ENCODE results near the gene AIFM2.
A peak's percentile ranks its signal among the peaks of the same experiment; 100 is the strongest.
"Not testable (repeated sequence)": the region's sequence is repeated elsewhere in the genome, so short reads cannot be mapped to it uniquely, and the experiment has no call there.

AIFM2 gene

GRCh38 chr10:70132098-70133029 lies at the start of gene AIFM2 (continued):
- TF ChIP-seq SP2 (tag by site-specific recombination; IDR thresholded peaks at IDR 0.05) (peak; percentile 73), ZBTB10 (tag by site-specific recombination; IDR thresholded peaks at IDR 0.05) (peak; percentile 37; the same call in 1 of the 2 replicates), ZXDB (tag by site-specific recombination; IDR thresholded peaks at IDR 0.05) (peak; percentile 57), INSM2 (tag by site-specific recombination; IDR thresholded peaks at IDR 0.05) (no peak), WT1 (tag by site-specific recombination; IDR thresholded peaks at IDR 0.05) (peak; percentile 11; the same call in 1 of the 2 replicates), ZNF335 (tag by site-specific recombination; conservative IDR thresholded peaks at IDR 0.05) (peak; percentile 93), ZBTB20 (tag by site-specific recombination; IDR thresholded peaks at IDR 0.05) (peak; percentile 95)

- H3K36me3 ChIP-seq (ENCODE audit: control insufficient read depth in 2 of 2, insufficient read depth in 1 of 2, low read length in 2 of 2); POLR2A ChIA-PET; H3K9me3 ChIP-seq (ENCODE audit: control insufficient read depth, insufficient read depth, low read depth, low read length); CTCF ChIA-PET; H3K4me3 ChIP-seq (ENCODE audit: low read depth, low read length); H3K27ac ChIP-seq (ENCODE audit: extremely low read depth, low read depth, low read length); H3K4me1 ChIP-seq (ENCODE audit: control insufficient read depth, insufficient read depth, low read length): not testable (repeated sequence)
These were observed 46.6 kb upstream of the AIFM2 start for GRCh38 chr10:70179209-70179608.

DNA sequence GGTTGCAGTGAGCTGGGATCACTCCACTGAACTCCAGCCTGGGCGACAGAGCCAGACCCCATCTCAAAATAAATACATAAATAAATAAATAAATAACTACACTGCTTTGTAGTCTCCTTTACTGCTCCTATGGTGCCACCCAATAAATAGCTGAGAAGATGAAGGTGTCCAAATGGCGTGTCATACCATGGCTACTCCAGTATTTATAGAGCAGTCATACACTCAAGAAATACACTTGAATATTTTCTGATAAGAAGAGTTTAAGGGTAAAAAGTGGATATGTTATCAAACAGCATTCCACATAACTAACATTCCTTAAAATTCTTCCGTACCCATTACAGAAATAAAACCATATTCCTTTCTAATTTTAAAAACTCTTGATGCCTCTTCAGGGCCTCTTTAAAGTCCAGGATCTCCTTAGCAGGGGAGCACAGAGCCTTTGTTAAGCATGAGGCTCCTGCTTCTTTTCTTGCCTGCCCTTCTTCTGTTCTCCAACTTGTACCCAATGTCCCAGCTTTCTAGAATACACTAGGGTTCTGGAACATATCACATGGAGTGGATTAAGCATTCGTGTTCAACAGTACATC lies 45.6 kb upstream of the AIFM2 start:
- Histone ChIP-seq H3K27ac (ENCODE audit: extremely low read depth, low read depth, low read length) (no peak overlapping the region), H3K4me1 (ENCODE audit: control insufficient read depth, insufficient read depth, low read length) (no peaks in the 10 kb centered on the region), H3K4me3 (ENCODE audit: low read depth, low read length) (no peak overlapping the region), H3K9me3 (ENCODE audit: control insufficient read depth, insufficient read depth, low read depth, low read length) (no peaks in the 10 kb centered on the region), H3K36me3 (ENCODE audit: control insufficient read depth in 2 of 2, insufficient read depth in 1 of 2, low read length in 2 of 2) (no peaks in the 10 kb centered on the region; a peak in 1 of 3 replicates)
- ChIA-PET CTCF (no interaction called here), POLR2A (no interaction called here)
- TF ChIP-seq ZNF707 (tag by site-specific recombination; IDR thresholded peaks at IDR 0.05) (no peak), PRDM4 (tag by site-specific recombination; IDR thresholded peaks at IDR 0.05) (no peak), ZNF174 (tag by site-specific recombination; IDR thresholded peaks at IDR 0.05) (no peak), ZNF398 (tag by site-specific recombination; IDR thresholded peaks at IDR 0.05) (no peak), ZFP41 (tag by site-specific recombination; IDR thresholded peaks at IDR 0.05; ENCODE audit: borderline replicate concordance) (no peak), ZNF639 (tag by site-specific recombination; IDR thresholded peaks at IDR 0.05) (no peak), ZNF843 (tag by site-specific recombination; IDR thresholded peaks at IDR 0.05) (no peak), ZNF488 (tag by site-specific recombination; IDR thresholded peaks at IDR 0.05) (no peak), YY2 (tag by site-specific recombination; IDR thresholded peaks at IDR 0.05) (no peak), MEIS1 (CRISPR knock-in tag; IDR thresholded peaks at IDR 0.05; ENCODE audit: borderline replicate concordance) (no peak)
- TF ChIP-seq, protein P1, sequence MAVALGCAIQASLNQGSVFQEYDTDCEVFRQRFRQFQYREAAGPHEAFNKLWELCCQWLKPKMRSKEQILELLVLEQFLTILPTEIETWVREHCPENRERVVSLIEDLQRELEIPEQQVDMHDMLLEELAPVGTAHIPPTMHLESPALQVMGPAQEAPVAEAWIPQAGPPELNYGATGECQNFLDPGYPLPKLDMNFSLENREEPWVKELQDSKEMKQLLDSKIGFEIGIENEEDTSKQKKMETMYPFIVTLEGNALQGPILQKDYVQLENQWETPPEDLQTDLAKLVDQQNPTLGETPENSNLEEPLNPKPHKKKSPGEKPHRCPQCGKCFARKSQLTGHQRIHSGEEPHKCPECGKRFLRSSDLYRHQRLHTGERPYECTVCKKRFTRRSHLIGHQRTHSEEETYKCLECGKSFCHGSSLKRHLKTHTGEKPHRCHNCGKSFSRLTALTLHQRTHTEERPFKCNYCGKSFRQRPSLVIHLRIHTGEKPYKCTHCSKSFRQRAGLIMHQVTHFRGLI (tag by site-specific recombination; IDR thresholded peaks at IDR 0.05) = no peak
